HG02943 (cell line): ENCODE data around the gene ZFHX2.

Source experiments
- ATAC-seq: cut with Tn5 transposase; IDR thresholded peaks from one replicate; pipeline ENCODE4 v1.9.1; 2021; ENCODE audit warnings: mild to moderate bottlenecking, low read depth, moderate library complexity; ENCODE audit not compliant: unreplicated experiment

The ZFHX2 gene

GRCh38 chr14:23561873-23562821 is 10.6 kb upstream of the ZFHX2 start:
- no peak for ATAC-seq

GRCh38 chr14:23561259-23561658 is 9.7 kb upstream of the ZFHX2 start:
- ATAC-seq, result no peak

GRCh38 chr14:23559926-23560520 is 8.5 kb upstream of the ZFHX2 start:
- ATAC-seq, result no peak

GRCh38 chr14:23559010-23559925 is 7.7 kb upstream of the ZFHX2 start:
- ATAC-seq, result no peak

- ATAC-seq, result no peak
These were observed 6.9 kb upstream of the ZFHX2 start for GRCh38 chr14:23558346-23559009.

GRCh38 chr14:23557946-23558345 is 6.4 kb upstream of the ZFHX2 start:
- ATAC-seq, result no peak

GRCh38 chr14:23557521-23557920 is 6.0 kb upstream of the ZFHX2 start:
- no peak for ATAC-seq

GRCh38 chr14:23556700-23557440 is 5.3 kb upstream of the ZFHX2 start:
- ATAC-seq, result no peak

GRCh38 chr14:23555882-23556699 is 4.5 kb upstream of the ZFHX2 start, which contains the start of gene THTPA:
TSS of gene THTPA (plus strand) at chr14:23556271. CDS start at chr14:23556758, 487 bp downstream.
- peak; percentile 82 for ATAC-seq

- no peak for ATAC-seq
These were observed 3.9 kb upstream of the ZFHX2 start for GRCh38 chr14:23555533-23555881.

GRCh38 chr14:23550812-23551265 is 726 bp downstream of the ZFHX2 start:
- ATAC-seq, result no peak

GRCh38 chr14:23550131-23550811 is 1.3 kb downstream of the ZFHX2 start:
- ATAC-seq, result no peak

GRCh38 chr14:23548351-23549318 is 2.9 kb downstream of the ZFHX2 start:
- ATAC-seq, result no peak

- no peak for ATAC-seq
These were observed 3.6 kb downstream of the ZFHX2 start for GRCh38 chr14:23547924-23548323.

GRCh38 chr14:23546450-23547035 is 5.0 kb downstream of the ZFHX2 start:
- no peak for ATAC-seq

- ATAC-seq, result no peak
These were observed 5.7 kb downstream of the ZFHX2 start for GRCh38 chr14:23545740-23546365.
